Nephron progenitor cell (in vitro differentiated cells): ENCODE data around the gene CARTPT.

ENCODE experiments used
- DNase-seq: peaks from one replicate; pipeline ENCODE4 v3.0.0; 2021
- H3K27ac Mint-ChIP-seq: 2 replicates; pipeline ENCODE4 v1.8.0; 2021; ENCODE audit warnings: mild to moderate bottlenecking, moderate library complexity, mixed read lengths
- H3K27me3 Mint-ChIP-seq: 2 replicates; pipeline ENCODE4 v1.8.0; 2021; ENCODE audit warnings: mild to moderate bottlenecking, low read depth, mixed read lengths; ENCODE audit not compliant: poor library complexity
- H3K36me3 Mint-ChIP-seq: 2 replicates; pipeline ENCODE4 v1.8.0; 2021; ENCODE audit warnings: low read depth, mixed read lengths
- H3K4me1 Mint-ChIP-seq: 2 replicates; pipeline ENCODE4 v1.8.0; 2021; ENCODE audit warnings: mixed read lengths
- H3K4me3 Mint-ChIP-seq: 2 replicates; pipeline ENCODE4 v1.8.0; 2021; ENCODE audit warnings: mild to moderate bottlenecking, moderate library complexity, mixed read lengths
- H3K9me3 Mint-ChIP-seq: 2 replicates; pipeline ENCODE4 v1.8.0; 2021; ENCODE audit warnings: mild to moderate bottlenecking, moderate library complexity, mixed read lengths
- CTCF ChIP-seq: fragments of 200-600 bp; sonication (generic); IDR thresholded peaks from 2 replicates; pipeline ENCODE4 v1.5.0; 2021; ENCODE audit warnings: antibody characterized with exemption

Gene CARTPT

GRCh38 chr5:71719063-71719964 lies at the start of gene CARTPT:
Gene CARTPT, plus strand, starts transcription at chr5:71719275. Its CDS starts 19 bp downstream, at chr5:71719294.
- H3K36me3 Mint-ChIP-seq, result no peaks in the 10 kb centered on the region
- peak; percentile 85 for DNase-seq
- peaks cover 5% of the 10 kb centered on the region for H3K9me3 Mint-ChIP-seq

GRCh38 chr5:71677977-71678376 lies 41.1 kb upstream of the CARTPT start:
- DNase-seq, result no peak
- no peak overlapping the region for H3K4me3 Mint-ChIP-seq
- no peaks in the 10 kb centered on the region for H3K36me3 Mint-ChIP-seq
- H3K4me1 Mint-ChIP-seq, result peaks cover 6% of the 10 kb centered on the region
- H3K27me3 Mint-ChIP-seq, result peaks cover 32% of the 10 kb centered on the region
- TF ChIP-seq CTCF, result no peak
- peaks cover 18% of the 10 kb centered on the region for H3K9me3 Mint-ChIP-seq
- no peak overlapping the region for H3K27ac Mint-ChIP-seq

More at GRCh38 chr5:71719063-71719964, at the start of gene CARTPT:
- Mint-ChIP-seq H3K27me3 (peaks cover 97% of the 10 kb centered on the region), H3K4me1 (peaks cover 7% of the 10 kb centered on the region), H3K4me3 (no peak within 1 kb of the TSS), H3K27ac (no peak within 1 kb of the TSS)
- no peak for TF ChIP-seq CTCF

- Mint-ChIP-seq H3K27me3 (peaks cover 36% of the 10 kb centered on the region), H3K4me3 (no peak overlapping the region), H3K9me3 (peaks cover 24% of the 10 kb centered on the region), H3K4me1 (peaks cover 12% of the 10 kb centered on the region), H3K27ac (no peak overlapping the region), H3K36me3 (peaks cover 7% of the 10 kb centered on the region)
- no peak for TF ChIP-seq CTCF
- no peak for DNase-seq
These were observed 39.4 kb upstream of the CARTPT start for GRCh38 chr5:71679714-71680113.

- no peak for TF ChIP-seq CTCF
- Mint-ChIP-seq H3K4me1 (peaks cover 12% of the 10 kb centered on the region), H3K4me3 (no peak overlapping the region), H3K27me3 (peaks cover 31% of the 10 kb centered on the region), H3K27ac (no peak overlapping the region), H3K36me3 (peaks cover 15% of the 10 kb centered on the region), H3K9me3 (peaks cover 25% of the 10 kb centered on the region)
- DNase-seq, result no peak
These were observed 38.6 kb upstream of the CARTPT start for GRCh38 chr5:71680510-71680909.

GRCh38 chr5:71681296-71681695 lies 37.8 kb upstream of the CARTPT start:
- peaks cover 12% of the 10 kb centered on the region for H3K4me1 Mint-ChIP-seq
- no peak overlapping the region for H3K4me3 Mint-ChIP-seq
- no peak for TF ChIP-seq CTCF
- no peak overlapping the region for H3K27ac Mint-ChIP-seq
- H3K9me3 Mint-ChIP-seq, result peaks cover 28% of the 10 kb centered on the region
- DNase-seq, result no peak
- H3K27me3 Mint-ChIP-seq, result peaks cover 32% of the 10 kb centered on the region
- peaks cover 21% of the 10 kb centered on the region for H3K36me3 Mint-ChIP-seq

GRCh38 chr5:71684309-71684708 lies 34.8 kb upstream of the CARTPT start:
- peaks cover 11% of the 10 kb centered on the region for H3K4me1 Mint-ChIP-seq
- H3K36me3 Mint-ChIP-seq, result peaks cover 21% of the 10 kb centered on the region
- peaks cover 25% of the 10 kb centered on the region for H3K27me3 Mint-ChIP-seq
- no peak overlapping the region for H3K27ac Mint-ChIP-seq
- no peak for TF ChIP-seq CTCF
- peaks cover 39% of the 10 kb centered on the region for H3K9me3 Mint-ChIP-seq
- H3K4me3 Mint-ChIP-seq, result no peak overlapping the region
- no peak for DNase-seq
